Measurements from ENCODE around the gene PNMA8A.

Gene PNMA8A

DNA sequence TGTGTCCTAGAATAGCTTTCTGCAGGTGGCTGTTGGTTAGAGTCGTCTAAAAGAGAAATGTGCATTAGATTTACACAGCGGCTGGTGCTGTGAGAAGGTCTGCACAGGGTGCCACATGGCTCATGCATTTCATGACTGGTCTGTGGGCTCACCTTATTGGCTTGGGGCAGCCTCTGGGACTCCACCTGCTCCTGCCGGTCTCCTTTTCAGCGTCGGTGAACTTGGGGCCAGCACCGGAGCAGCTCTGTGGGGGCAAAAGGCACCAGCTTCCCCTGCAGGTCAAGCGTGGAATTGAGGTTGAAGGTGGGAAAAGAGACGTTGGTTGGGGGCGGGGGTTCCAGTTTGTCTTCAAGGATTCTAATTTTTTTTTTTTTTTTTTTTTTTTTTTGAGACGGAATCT lies 39.5 kb downstream of the PNMA8A start:
- Histone ChIP-seq H3K27me3 (ENCODE audit: control insufficient read depth, insufficient read depth, low read length) (no peaks in the 10 kb centered on the region), H3K27ac (ENCODE audit: low read depth, low read length) (no peak overlapping the region), H3K4me1 (ENCODE audit: control insufficient read depth, insufficient read depth, low read length) (no peaks in the 10 kb centered on the region), H3K9ac (ENCODE audit: low read length) (no peak overlapping the region), H3K4me3 (ENCODE audit: low read length) (no peak overlapping the region), H3K36me3 (ENCODE audit: control insufficient read depth, insufficient read depth, low read length) (no peaks in the 10 kb centered on the region)

DNA sequence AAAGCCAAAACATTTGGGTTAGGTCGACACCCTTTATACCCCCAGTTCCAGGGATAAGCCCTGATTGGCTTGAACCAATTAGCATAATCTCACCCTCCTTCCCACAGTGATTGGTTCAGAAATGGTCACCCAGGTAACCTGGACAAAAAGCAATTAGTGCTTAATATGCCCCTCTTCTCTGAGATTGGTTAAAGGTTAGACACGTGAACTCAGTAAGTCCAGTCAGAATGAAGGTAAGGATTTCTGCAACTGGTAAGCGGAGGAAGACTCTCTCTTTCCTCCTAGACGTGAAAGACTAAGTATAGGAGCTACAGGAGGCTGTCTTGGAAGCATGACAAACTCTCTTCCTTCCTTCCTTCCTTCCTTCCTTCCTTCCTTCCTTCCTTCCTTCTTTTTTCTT lies 41.4 kb downstream of the PNMA8A start:
- Histone ChIP-seq H3K9ac (ENCODE audit: low read length) (no peak overlapping the region), H3K36me3 (ENCODE audit: control insufficient read depth, insufficient read depth, low read length) (no peaks in the 10 kb centered on the region), H3K27ac (ENCODE audit: low read depth, low read length) (no peak overlapping the region), H3K4me1 (ENCODE audit: control insufficient read depth, insufficient read depth, low read length) (peaks cover 2% of the 10 kb centered on the region), H3K27me3 (ENCODE audit: control insufficient read depth, insufficient read depth, low read length) (peaks cover 2% of the 10 kb centered on the region), H3K4me3 (ENCODE audit: low read length) (no peak overlapping the region)

DNA sequence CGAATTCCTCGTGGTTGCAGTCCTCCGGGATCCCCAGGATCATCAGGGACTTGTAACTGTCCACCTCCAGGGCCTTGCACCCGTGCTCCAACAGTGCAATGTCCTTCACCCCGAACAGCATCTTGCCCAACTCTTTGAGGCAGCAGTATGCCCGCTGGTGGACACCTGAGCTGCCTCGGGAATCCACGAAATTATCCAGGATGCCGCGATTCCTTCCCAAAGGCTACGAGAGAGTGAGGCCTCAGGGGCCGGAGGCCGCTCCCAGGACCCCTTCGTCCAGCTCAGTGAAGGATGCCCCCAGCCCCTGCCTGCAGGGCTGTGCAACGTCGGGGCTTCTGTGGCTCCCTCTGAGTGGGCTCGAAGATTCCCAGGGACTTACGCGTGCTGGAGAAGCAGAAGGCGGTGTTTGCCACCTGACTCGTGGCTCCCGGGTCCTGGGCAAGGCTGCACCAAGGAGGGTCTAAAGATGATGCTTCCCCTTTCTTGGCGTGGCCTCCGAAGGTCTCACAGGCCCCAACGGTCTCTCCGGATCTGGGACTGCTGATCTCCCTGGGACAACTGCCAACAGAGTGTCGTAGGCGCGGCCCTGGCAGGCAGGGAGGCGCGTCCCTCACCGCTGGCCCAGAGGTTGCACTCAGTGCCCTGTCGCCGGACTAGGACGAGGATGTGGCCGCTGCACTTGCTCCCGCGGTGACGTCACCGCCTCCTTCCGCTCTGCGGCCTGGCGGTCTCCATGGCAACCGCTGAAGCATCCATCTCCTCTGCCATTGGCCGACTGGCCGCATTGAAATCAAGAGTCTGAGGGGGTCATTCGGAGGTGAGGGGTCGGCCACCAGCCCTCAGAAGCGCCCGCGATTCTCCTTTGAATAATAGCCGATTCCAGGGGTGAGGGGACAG lies 42.9 kb downstream of the PNMA8A start, which contains the start of gene PNMA8C:
PNMA8C (minus strand) TSS at position 698 of the 897 bp plus-strand sequence; CDS start at position 121, 577 bp downstream.
- Histone ChIP-seq H3K4me3 (ENCODE audit: low read length) (peak within 1 kb of the TSS; percentile 55), H3K36me3 (ENCODE audit: control insufficient read depth, insufficient read depth, low read length) (no peaks in the 10 kb centered on the region), H3K27ac (ENCODE audit: low read depth, low read length) (no peak within 1 kb of the TSS), H3K9ac (ENCODE audit: low read length) (no peak within 1 kb of the TSS), H3K27me3 (ENCODE audit: control insufficient read depth, insufficient read depth, low read length) (peaks cover 2% of the 10 kb centered on the region), H3K4me1 (ENCODE audit: control insufficient read depth, insufficient read depth, low read length) (peaks cover 2% of the 10 kb centered on the region)

DNA sequence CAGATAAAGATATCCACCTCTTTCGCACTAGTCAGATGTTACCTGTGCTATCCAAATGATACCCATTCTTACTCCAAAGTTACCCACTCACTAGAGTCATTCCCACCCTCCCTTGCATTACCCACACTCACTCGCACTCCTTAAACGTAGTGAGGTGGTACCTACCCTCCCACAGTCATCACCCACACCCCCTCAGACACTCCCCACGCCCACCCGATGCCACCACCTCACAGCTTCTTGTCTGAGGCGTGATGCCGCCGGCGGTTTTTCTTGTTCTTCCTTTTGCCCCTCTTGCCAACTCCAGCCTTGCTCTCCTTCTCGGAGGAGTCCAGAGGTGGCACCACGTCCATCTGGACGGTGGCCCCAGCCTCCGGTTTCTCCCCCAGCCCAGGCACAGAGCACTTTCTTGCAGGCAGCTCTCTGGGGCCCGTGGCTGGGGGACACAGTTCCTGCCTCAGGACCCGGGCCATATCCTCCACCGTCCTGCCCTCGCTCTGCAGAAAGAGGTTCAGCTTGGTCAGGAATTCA lies 43.8 kb downstream of the PNMA8A start:
- H3K9ac ChIP-seq (ENCODE audit: low read length), result no peak overlapping the region
- H3K27ac ChIP-seq (ENCODE audit: low read depth, low read length), result no peak overlapping the region
- peaks cover 2% of the 10 kb centered on the region for H3K4me1 ChIP-seq (ENCODE audit: control insufficient read depth, insufficient read depth, low read length)
- peaks cover 2% of the 10 kb centered on the region for H3K27me3 ChIP-seq (ENCODE audit: control insufficient read depth, insufficient read depth, low read length)
- no peak overlapping the region for H3K4me3 ChIP-seq (ENCODE audit: low read length)
- no peaks in the 10 kb centered on the region for H3K36me3 ChIP-seq (ENCODE audit: control insufficient read depth, insufficient read depth, low read length)

DNA sequence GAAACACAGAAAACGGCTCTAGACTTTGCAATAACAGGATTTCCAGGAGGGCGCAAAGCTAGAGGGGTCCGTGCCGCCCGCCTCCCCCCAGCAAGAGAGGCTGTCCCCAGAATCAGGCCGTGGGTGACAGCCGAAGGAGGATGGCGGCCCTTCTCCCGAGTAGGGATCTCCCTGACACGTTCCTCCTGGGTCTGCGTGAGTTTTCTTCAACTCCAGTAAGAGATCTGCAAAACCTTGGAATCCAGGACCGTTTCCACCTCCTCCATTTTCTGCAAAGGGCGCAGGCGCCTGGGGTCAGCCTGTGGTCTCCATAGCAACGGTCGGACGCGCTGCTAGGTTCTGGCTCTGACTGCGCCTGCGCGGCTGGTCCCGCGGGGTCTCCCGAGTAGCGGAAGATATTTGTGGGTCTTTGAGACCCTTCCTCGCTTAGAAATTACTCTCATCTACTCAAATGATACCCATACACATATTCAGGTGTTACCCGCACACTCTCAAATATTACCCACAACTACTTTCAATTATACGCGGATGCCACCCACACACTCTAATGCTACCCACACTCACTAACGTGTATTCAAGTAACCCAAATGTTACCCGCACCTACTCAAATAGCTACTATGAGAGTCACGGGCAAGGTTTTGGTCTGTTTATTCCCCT lies 44.7 kb downstream of the PNMA8A start:
- H3K4me3 ChIP-seq (ENCODE audit: low read length), result peak overlapping the region; percentile 65
- H3K36me3 ChIP-seq (ENCODE audit: control insufficient read depth, insufficient read depth, low read length), result no peaks in the 10 kb centered on the region
- H3K27ac ChIP-seq (ENCODE audit: low read depth, low read length), result peak overlapping the region; percentile 14
- H3K4me1 ChIP-seq (ENCODE audit: control insufficient read depth, insufficient read depth, low read length), result peaks cover 2% of the 10 kb centered on the region
- H3K27me3 ChIP-seq (ENCODE audit: control insufficient read depth, insufficient read depth, low read length), result peaks cover 2% of the 10 kb centered on the region
- peak overlapping the region; percentile 70 for H3K9ac ChIP-seq (ENCODE audit: low read length)

DNA sequence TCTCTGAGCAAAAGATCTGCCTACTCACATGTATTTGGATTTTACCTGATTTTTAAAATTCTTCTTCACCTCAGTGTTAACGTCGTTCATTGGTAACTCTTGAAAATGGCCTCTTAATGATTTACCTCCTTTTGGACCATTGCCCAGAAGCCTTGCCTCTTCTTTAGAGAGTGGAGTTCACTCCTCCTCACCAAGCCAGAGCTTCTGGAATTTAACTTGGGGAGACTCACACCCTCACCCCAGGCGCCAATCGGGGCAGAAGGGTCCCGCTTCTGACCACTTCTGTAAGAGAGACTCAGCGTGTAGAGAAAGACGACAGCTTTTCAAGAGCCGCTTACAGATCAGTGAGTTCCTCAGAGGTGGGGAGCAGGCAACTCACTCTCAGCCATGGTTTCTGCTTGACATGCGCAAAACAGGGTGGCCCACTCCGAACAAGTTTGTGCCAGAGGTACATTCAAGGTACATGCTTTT lies 45.3 kb downstream of the PNMA8A start:
- Histone ChIP-seq H3K27ac (ENCODE audit: low read depth, low read length) (peak overlapping the region; percentile 14), H3K36me3 (ENCODE audit: control insufficient read depth, insufficient read depth, low read length) (no peaks in the 10 kb centered on the region), H3K9ac (ENCODE audit: low read length) (peak overlapping the region; percentile 70), H3K4me1 (ENCODE audit: control insufficient read depth, insufficient read depth, low read length) (peaks cover 2% of the 10 kb centered on the region), H3K27me3 (ENCODE audit: control insufficient read depth, insufficient read depth, low read length) (peaks cover 2% of the 10 kb centered on the region), H3K4me3 (ENCODE audit: low read length) (peak overlapping the region; percentile 65)

DNA sequence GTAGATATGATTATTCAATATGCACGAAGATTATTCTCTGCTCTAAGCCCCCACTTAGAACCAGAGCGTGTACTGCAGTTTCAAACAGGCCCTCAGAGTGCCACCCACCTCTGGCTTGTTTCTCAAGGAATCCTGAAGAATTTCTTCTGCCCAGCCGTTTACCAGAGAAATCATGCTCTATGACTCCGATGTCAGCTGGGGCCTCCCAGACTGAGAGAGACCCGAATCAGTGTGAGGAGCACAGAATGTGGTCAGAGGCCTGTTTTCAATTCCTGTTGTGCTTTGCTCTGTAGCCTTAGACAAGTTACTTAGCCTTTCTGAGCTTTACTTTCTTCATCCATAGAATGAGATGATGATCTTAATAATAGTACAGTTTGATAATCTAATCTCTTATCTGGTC lies 48.2 kb downstream of the PNMA8A start:
- no peak overlapping the region for H3K27ac ChIP-seq (ENCODE audit: low read depth, low read length)
- H3K4me1 ChIP-seq (ENCODE audit: control insufficient read depth, insufficient read depth, low read length), result peaks cover 2% of the 10 kb centered on the region
- H3K36me3 ChIP-seq (ENCODE audit: control insufficient read depth, insufficient read depth, low read length), result no peaks in the 10 kb centered on the region
- no peak overlapping the region for H3K9ac ChIP-seq (ENCODE audit: low read length)
- H3K4me3 ChIP-seq (ENCODE audit: low read length), result no peak overlapping the region
- peaks cover 2% of the 10 kb centered on the region for H3K27me3 ChIP-seq (ENCODE audit: control insufficient read depth, insufficient read depth, low read length)

DNA sequence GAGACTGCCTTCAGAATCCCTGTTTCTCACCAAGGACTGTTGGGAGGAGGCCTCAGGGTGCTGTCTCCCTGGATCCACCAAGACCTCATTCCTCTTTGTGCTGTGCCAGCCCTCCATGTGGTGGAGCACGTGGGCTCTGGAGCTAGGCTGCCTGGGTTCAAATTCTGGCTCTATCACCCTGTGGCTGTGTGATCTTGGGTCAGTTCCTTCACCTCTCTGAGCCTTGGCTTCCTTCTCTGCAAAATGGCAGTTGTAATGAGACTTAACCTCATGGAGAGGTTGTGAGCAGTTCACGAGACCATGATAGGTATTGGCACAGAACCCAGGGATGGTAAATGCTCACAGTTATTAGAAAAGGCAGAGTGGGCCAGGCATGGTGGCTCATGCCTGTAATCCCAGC lies 49.0 kb downstream of the PNMA8A start:
- H3K27me3 ChIP-seq (ENCODE audit: control insufficient read depth, insufficient read depth, low read length), result peaks cover 2% of the 10 kb centered on the region

DNA sequence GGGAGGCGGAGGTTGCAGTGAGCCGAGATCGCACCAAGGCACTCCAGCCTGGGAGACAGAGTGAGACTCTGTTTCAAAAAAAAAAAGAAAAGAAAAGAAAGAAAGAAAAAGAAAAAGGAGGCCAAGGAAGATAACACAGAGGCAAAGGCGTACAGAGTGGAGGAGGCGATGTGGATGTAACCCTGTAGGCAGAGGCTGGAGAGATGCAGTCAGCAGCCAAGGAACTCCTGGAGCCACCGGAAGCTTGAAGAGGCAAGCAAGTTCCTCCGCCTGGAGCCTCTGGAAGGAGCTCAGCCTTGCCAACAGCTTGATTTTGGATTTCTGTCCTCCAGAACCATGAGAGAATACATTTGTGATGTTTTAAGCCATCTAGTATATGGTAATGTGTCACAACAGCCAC lies 51.3 kb downstream of the PNMA8A start:
- Histone ChIP-seq H3K4me1 (ENCODE audit: control insufficient read depth, insufficient read depth, low read length) (no peaks in the 10 kb centered on the region), H3K27me3 (ENCODE audit: control insufficient read depth, insufficient read depth, low read length) (no peaks in the 10 kb centered on the region), H3K4me3 (ENCODE audit: low read length) (no peak overlapping the region), H3K27ac (ENCODE audit: low read depth, low read length) (no peak overlapping the region), H3K36me3 (ENCODE audit: control insufficient read depth, insufficient read depth, low read length) (no peaks in the 10 kb centered on the region), H3K9ac (ENCODE audit: low read length) (no peak overlapping the region)

More for the DNA sequence above, 49.0 kb downstream of the PNMA8A start:
- peaks cover 2% of the 10 kb centered on the region for H3K4me1 ChIP-seq (ENCODE audit: control insufficient read depth, insufficient read depth, low read length)
- no peak overlapping the region for H3K4me3 ChIP-seq (ENCODE audit: low read length)
- H3K36me3 ChIP-seq (ENCODE audit: control insufficient read depth, insufficient read depth, low read length), result no peaks in the 10 kb centered on the region
- no peak overlapping the region for H3K9ac ChIP-seq (ENCODE audit: low read length)
- H3K27ac ChIP-seq (ENCODE audit: low read depth, low read length), result no peak overlapping the region

Measured in rectal smooth muscle tissue (tissue), 1 donor.